Measurements from ENCODE around the gene FAM181B.

FAM181B gene

GRCh38 chr11:82680252-82680651 lies 53.4 kb downstream of the FAM181B start:
- peak; percentile 91 for DNase-seq

Data from OCI-M1 (cell line).